ENCODE measurements around the gene MBP. TPM values are rescaled to one million over a fixed set of nuclear protein-coding genes. Genes with fewer than 3 reads are reported as not detected.

Gene MBP
- total RNA-seq, 1 donor from 2014 or later = 14.5 TPM

- TF ChIP-seq CTCF (conservative IDR thresholded peaks at IDR 0.05) = no peak
- no peaks in the 10 kb centered on the region for H3K36me3 Mint-ChIP-seq
- H3K27ac Mint-ChIP-seq = peak overlapping the region; percentile 27
- H3K9me3 Mint-ChIP-seq = no peaks in the 10 kb centered on the region
- no peaks in the 10 kb centered on the region for H3K27me3 Mint-ChIP-seq
- peaks cover 59% of the 10 kb centered on the region for H3K4me1 Mint-ChIP-seq (ENCODE audit: unreplicated experiment)
- H3K4me3 Mint-ChIP-seq = no peak overlapping the region
- no peak for DNase-seq (ENCODE audit: extremely low spot score, unreplicated experiment)
These were observed 41.9 kb downstream of the MBP start for GRCh38 chr18:77090546-77091174.

- no peaks in the 10 kb centered on the region for H3K36me3 Mint-ChIP-seq
- no peak for TF ChIP-seq CTCF (conservative IDR thresholded peaks at IDR 0.05)
- H3K27me3 Mint-ChIP-seq = no peaks in the 10 kb centered on the region
- peak overlapping the region; percentile 93 for H3K27ac Mint-ChIP-seq
- no peak for DNase-seq (ENCODE audit: extremely low spot score, unreplicated experiment)
- H3K4me1 Mint-ChIP-seq (ENCODE audit: unreplicated experiment) = peaks cover 55% of the 10 kb centered on the region
- no peak overlapping the region for H3K4me3 Mint-ChIP-seq
- H3K9me3 Mint-ChIP-seq = no peaks in the 10 kb centered on the region
These were observed 42.8 kb downstream of the MBP start for GRCh38 chr18:77089723-77090285.

GRCh38 chr18:77088963-77089722 is 43.4 kb downstream of the MBP start:
- TF ChIP-seq CTCF (conservative IDR thresholded peaks at IDR 0.05) = no peak
- Mint-ChIP-seq H3K27me3 (no peaks in the 10 kb centered on the region), H3K4me3 (peak overlapping the region; percentile 56), H3K27ac (peak overlapping the region; percentile 93), H3K36me3 (no peaks in the 10 kb centered on the region), H3K9me3 (no peaks in the 10 kb centered on the region), H3K4me1 (ENCODE audit: unreplicated experiment) (peaks cover 60% of the 10 kb centered on the region)
- no peak for DNase-seq (ENCODE audit: extremely low spot score, unreplicated experiment)

GRCh38 chr18:77087393-77088141 is 45.0 kb downstream of the MBP start:
- H3K4me1 Mint-ChIP-seq (ENCODE audit: unreplicated experiment) = peaks cover 53% of the 10 kb centered on the region
- peak overlapping the region; percentile 69 for H3K27ac Mint-ChIP-seq
- TF ChIP-seq CTCF (conservative IDR thresholded peaks at IDR 0.05) = no peak
- DNase-seq (ENCODE audit: extremely low spot score, unreplicated experiment) = no peak
- no peaks in the 10 kb centered on the region for H3K36me3 Mint-ChIP-seq
- no peaks in the 10 kb centered on the region for H3K9me3 Mint-ChIP-seq
- H3K4me3 Mint-ChIP-seq = peak overlapping the region; percentile 85
- H3K27me3 Mint-ChIP-seq = no peaks in the 10 kb centered on the region

GRCh38 chr18:77086656-77087392 is 45.8 kb downstream of the MBP start:
- peak overlapping the region; percentile 85 for H3K4me3 Mint-ChIP-seq
- no peaks in the 10 kb centered on the region for H3K9me3 Mint-ChIP-seq
- peak overlapping the region; percentile 69 for H3K27ac Mint-ChIP-seq
- no peak for DNase-seq (ENCODE audit: extremely low spot score, unreplicated experiment)
- no peaks in the 10 kb centered on the region for H3K36me3 Mint-ChIP-seq
- H3K4me1 Mint-ChIP-seq (ENCODE audit: unreplicated experiment) = peaks cover 48% of the 10 kb centered on the region
- no peak for TF ChIP-seq CTCF (conservative IDR thresholded peaks at IDR 0.05)
- no peaks in the 10 kb centered on the region for H3K27me3 Mint-ChIP-seq
